NB4 (cell line): ENCODE measurements around the gene HOXC10.

Experiments used
- POLR2A ChIP-seq: IDR thresholded peaks from 2 replicates; pipeline ENCODE4 v1.6.1; 2011; ENCODE audit warnings: mild to moderate bottlenecking; ENCODE audit not compliant: insufficient read length; ENCODE audit errors: extremely low read depth
- TF ChIP-seq, protein P1 (sequence below): IDR thresholded peaks from one replicate; pipeline ENCODE4 v1.5.1; 2012; ENCODE audit warnings: low read depth, low read length

- TF ChIP-seq, protein P1, sequence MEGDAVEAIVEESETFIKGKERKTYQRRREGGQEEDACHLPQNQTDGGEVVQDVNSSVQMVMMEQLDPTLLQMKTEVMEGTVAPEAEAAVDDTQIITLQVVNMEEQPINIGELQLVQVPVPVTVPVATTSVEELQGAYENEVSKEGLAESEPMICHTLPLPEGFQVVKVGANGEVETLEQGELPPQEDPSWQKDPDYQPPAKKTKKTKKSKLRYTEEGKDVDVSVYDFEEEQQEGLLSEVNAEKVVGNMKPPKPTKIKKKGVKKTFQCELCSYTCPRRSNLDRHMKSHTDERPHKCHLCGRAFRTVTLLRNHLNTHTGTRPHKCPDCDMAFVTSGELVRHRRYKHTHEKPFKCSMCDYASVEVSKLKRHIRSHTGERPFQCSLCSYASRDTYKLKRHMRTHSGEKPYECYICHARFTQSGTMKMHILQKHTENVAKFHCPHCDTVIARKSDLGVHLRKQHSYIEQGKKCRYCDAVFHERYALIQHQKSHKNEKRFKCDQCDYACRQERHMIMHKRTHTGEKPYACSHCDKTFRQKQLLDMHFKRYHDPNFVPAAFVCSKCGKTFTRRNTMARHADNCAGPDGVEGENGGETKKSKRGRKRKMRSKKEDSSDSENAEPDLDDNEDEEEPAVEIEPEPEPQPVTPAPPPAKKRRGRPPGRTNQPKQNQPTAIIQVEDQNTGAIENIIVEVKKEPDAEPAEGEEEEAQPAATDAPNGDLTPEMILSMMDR: no peak
- no peak for TF ChIP-seq POLR2A
Observed at GRCh38 chr12:53964315-53964713, 20.6 kb upstream of the HOXC10 start.
